K562 (cell line): Measurements from ENCODE around the gene TXNRD1. TPM values are rescaled to one million over a fixed set of nuclear protein-coding genes. Genes with fewer than 3 reads are reported as not detected.
A peak's percentile ranks its signal among the peaks of the same experiment; 100 is the strongest.

Source experiments
- ASH1L ChIP-seq: fragments of 450-650 bp; IDR thresholded peaks from 2 replicates; pipeline ENCODE4 v1.6.1; 2018; ENCODE audit warnings: borderline replicate concordance, mild to moderate bottlenecking, low read depth; ENCODE audit not compliant: partially characterized antibody
- ATF7 ChIP-seq: fragments of 450-650 bp; IDR thresholded peaks from 2 replicates; pipeline ENCODE4 v1.7.1; 2014; ENCODE audit warnings: mild to moderate bottlenecking, moderate library complexity
- CBFA2T3 ChIP-seq: fragments of 450-650 bp; IDR thresholded peaks from 2 replicates; pipeline ENCODE4 v1.6.1; 2017
- CEBPG ChIP-seq, 3 experiments: fragments of 200-800 bp in 1 of 3; sonication (Bioruptor generic) in 1 of 3; sonication (generic) in 1 of 3; formaldehyde crosslinking in 1 of 3; IDR thresholded peaks in 2 of 3; conservative IDR thresholded peaks in 1 of 3; 2 replicates each; pipeline versions ENCODE4 v1.6.1 to v1.8.0; 2016 to 2022; ENCODE audit warnings: missing compliant biosample characterization in 2 of 3, missing genetic modification characterization in 2 of 3, mild to moderate bottlenecking in 1 of 3, missing genetic modification reagents in 1 of 3
- DIDO1 ChIP-seq: fragments of 450-650 bp; IDR thresholded peaks from 2 replicates; pipeline ENCODE4 v1.6.1; 2016; ENCODE audit warnings: low read depth, missing biosample characterization, missing genetic modification characterization
- GATA2 ChIP-seq: sonication (generic); formaldehyde crosslinking; IDR thresholded peaks from 2 replicates; pipeline ENCODE4 v1.4.0; 2020; ENCODE audit warnings: mild to moderate bottlenecking, missing genetic modification reagents
- HDGF ChIP-seq: fragments of 450-650 bp; IDR thresholded peaks from 2 replicates; pipeline ENCODE4 v1.6.1; 2016
- PHB2 ChIP-seq: fragments of 450-650 bp; IDR thresholded peaks from 2 replicates; pipeline ENCODE4 v1.6.1; 2017; ENCODE audit warnings: low read depth
- POLR2AphosphoS5 ChIP-seq: IDR thresholded peaks from 2 replicates; pipeline ENCODE4 v1.6.1; 2011; ENCODE audit warnings: mild to moderate bottlenecking, low read depth, low read length, moderate library complexity; ENCODE audit not compliant: control insufficient read depth, insufficient read depth
- TAL1 ChIP-seq: fragments of 450-650 bp; IDR thresholded peaks from 2 replicates; pipeline ENCODE4 v1.6.1; 2016; ENCODE audit warnings: mild to moderate bottlenecking
- VEZF1 ChIP-seq: fragments of 200-800 bp; sonication (Bioruptor generic); IDR thresholded peaks from 2 replicates; pipeline ENCODE4 v1.6.1; 2017; ENCODE audit warnings: missing genetic modification characterization, missing compliant biosample characterization
- ZC3H11A ChIP-seq: IDR thresholded peaks from 2 replicates; pipeline ENCODE4 v1.6.1; 2012; ENCODE audit warnings: low read depth, low read length, improper control_type of control experiment
- ZNF197 ChIP-seq: fragments of 200-800 bp; sonication (Bioruptor generic); IDR thresholded peaks from 2 replicates; pipeline ENCODE4 v1.6.1; 2016; ENCODE audit warnings: low read depth, missing genetic modification characterization, missing compliant biosample characterization
- polyA plus RNA-seq, 8 experiments: library from polyadenylated mRNA; depleted of rRNA in 4 of 8; stranded (reverse) in 5 of 8; unstranded in 3 of 8; fragments of >200 nt; fragmentation: Nextera tagmentation in 2 of 8; fragmentation: Illumina TruSeq in 1 of 8; extraction: Ambion mirVana in 2 of 8; extraction: Trizol in 1 of 8; gene quantifications; 2 replicates each; pipeline versions ENCODE4 v1.2.1 to v1.2.3, GENCODE V29; 2011 to 2014; ENCODE audit warnings: inconsistent platforms in 1 of 8, missing spikeins in 1 of 8
- total RNA-seq, 7 experiments: library from RNA; depleted of rRNA in 6 of 7; stranded (reverse); fragments of >200 nt in 6 of 7; fragmentation: Illumina TruSeq in 2 of 7; extraction: Trizol in 2 of 7; gene quantifications; 2 replicates each; pipeline versions ENCODE4 v1.2.1 to v1.2.3, GENCODE V29; 2011 to 2021; ENCODE audit warnings: low replicate concordance in 1 of 7
- TF ChIP-seq, protein P1 (sequence below), 2 experiments: fragments of 450-650 bp in 1 of 2; sonication (generic) in 1 of 2; formaldehyde crosslinking in 1 of 2; IDR thresholded peaks; 2 replicates each; pipeline versions ENCODE4 v1.7.1 to v1.9.0; 2016 to 2022; ENCODE audit warnings: inconsistent platforms in 1 of 2, mild to moderate bottlenecking in 1 of 2, missing genetic modification reagents in 1 of 2

TXNRD1 gene
- total and polyA plus RNA-seq, 9 of the 15 experiments (the other 6 are each of a cell fraction or from before 2014, with no cell fraction given) = 107 to 189 (median 146) TPM

- TF ChIP-seq VEZF1 (0 out of 2 replicates have a peak, but pooled peaks have one; percentile 27), CBFA2T3 (peak; percentile 74), ZC3H11A (no peak), GATA2 (CRISPR knock-in tag) (peak; percentile 75), CEBPG (CRISPR knock-in tag; IDR thresholded peaks at IDR 0.05) (peak; percentile 59), CEBPG (tag; conservative IDR thresholded peaks at IDR 0.05 in 1 of 2, IDR thresholded peaks at IDR 0.05 in 1 of 2) (no peak), POLR2AphosphoS5 (0 out of 2 replicates have a peak, but pooled peaks have one; percentile 16), ASH1L (peak; percentile 53), PHB2 (no peak), ATF7 (peak; percentile 66), ZNF197 (CRISPR knock-in tag) (no peak), HDGF (peak; percentile 50; the same call in 1 of the 2 replicates), TAL1 (peak; percentile 50; the same call in 1 of the 2 replicates), DIDO1 (tag) (no peak)
- TF ChIP-seq, protein P1, sequence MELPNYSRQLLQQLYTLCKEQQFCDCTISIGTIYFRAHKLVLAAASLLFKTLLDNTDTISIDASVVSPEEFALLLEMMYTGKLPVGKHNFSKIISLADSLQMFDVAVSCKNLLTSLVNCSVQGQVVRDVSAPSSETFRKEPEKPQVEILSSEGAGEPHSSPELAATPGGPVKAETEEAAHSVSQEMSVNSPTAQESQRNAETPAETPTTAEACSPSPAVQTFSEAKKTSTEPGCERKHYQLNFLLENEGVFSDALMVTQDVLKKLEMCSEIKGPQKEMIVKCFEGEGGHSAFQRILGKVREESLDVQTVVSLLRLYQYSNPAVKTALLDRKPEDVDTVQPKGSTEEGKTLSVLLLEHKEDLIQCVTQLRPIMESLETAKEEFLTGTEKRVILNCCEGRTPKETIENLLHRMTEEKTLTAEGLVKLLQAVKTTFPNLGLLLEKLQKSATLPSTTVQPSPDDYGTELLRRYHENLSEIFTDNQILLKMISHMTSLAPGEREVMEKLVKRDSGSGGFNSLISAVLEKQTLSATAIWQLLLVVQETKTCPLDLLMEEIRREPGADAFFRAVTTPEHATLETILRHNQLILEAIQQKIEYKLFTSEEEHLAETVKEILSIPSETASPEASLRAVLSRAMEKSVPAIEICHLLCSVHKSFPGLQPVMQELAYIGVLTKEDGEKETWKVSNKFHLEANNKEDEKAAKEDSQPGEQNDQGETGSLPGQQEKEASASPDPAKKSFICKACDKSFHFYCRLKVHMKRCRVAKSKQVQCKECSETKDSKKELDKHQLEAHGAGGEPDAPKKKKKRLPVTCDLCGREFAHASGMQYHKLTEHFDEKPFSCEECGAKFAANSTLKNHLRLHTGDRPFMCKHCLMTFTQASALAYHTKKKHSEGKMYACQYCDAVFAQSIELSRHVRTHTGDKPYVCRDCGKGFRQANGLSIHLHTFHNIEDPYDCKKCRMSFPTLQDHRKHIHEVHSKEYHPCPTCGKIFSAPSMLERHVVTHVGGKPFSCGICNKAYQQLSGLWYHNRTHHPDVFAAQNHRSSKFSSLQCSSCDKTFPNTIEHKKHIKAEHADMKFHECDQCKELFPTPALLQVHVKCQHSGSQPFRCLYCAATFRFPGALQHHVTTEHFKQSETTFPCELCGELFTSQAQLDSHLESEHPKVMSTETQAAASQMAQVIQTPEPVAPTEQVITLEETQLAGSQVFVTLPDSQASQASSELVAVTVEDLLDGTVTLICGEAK (IDR thresholded peaks at IDR 0.05) = peak; percentile 61
- TF ChIP-seq, protein P1 (CRISPR knock-in tag; IDR thresholded peaks at IDR 0.05) = no peak
Observed at GRCh38 chr12:104171785-104172569, 43.6 kb upstream of the TXNRD1 start (continued).
